Epithelial cell of esophagus (primary cell): ENCODE measurements around the gene ARHGEF33.
"Not testable (repeated sequence)": the region's sequence is repeated elsewhere in the genome, so short reads cannot be mapped to it uniquely, and the experiment has no call there.

ENCODE experiments used
- DNase-seq: peaks from one replicate; pipeline ENCODE4 v3.0.0; 2010; ENCODE audit warnings: low read depth
- H3K4me3 ChIP-seq: 2 replicates; pipeline ENCODE4 v1.5.1; 2011; ENCODE audit warnings: mild to moderate bottlenecking, low read length, control low read depth
- CTCF ChIP-seq: IDR thresholded peaks from 2 replicates; pipeline ENCODE4 v1.5.1; 2011; ENCODE audit warnings: low read depth, mild to moderate bottlenecking, low read length, control low read depth, inconsistent platforms; ENCODE audit not compliant: insufficient read depth; ENCODE audit errors: missing control alignments

ARHGEF33 gene

GRCh38 chr2:38930600-38930999, 40.9 kb downstream of the ARHGEF33 start:
- no peak overlapping the region for H3K4me3 ChIP-seq
- no peak for DNase-seq
- no peak for TF ChIP-seq CTCF

GRCh38 chr2:38932586-38932985, 42.9 kb downstream of the ARHGEF33 start:
- no peak overlapping the region for H3K4me3 ChIP-seq
- no peak for TF ChIP-seq CTCF
- no peak for DNase-seq

GRCh38 chr2:38933653-38934052, 44.0 kb downstream of the ARHGEF33 start:
- no peak for TF ChIP-seq CTCF
- no peak for DNase-seq
- no peak overlapping the region for H3K4me3 ChIP-seq

DNA sequence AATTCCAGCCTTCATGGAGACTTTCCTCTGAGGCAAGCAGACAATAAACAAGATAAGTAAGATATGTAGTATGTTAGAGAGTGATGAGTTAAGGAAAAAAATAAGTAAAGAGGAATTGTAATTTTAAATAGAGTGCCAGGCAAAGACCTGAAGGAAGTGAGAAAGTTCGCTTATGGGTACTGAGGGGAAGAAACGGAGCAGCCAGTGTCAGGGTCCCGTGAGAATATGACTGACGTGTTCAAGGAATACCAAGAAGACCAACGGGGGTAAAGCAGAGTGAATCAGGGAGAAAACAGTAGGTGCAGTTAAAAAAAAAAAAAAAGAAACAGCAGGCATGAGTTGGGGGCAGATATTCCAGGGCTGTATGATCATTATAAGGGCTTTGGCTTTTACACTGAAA, 45.1 kb downstream of the ARHGEF33 start:
- TF ChIP-seq CTCF = no peak
- no peak overlapping the region for H3K4me3 ChIP-seq
- DNase-seq = no peak

DNA sequence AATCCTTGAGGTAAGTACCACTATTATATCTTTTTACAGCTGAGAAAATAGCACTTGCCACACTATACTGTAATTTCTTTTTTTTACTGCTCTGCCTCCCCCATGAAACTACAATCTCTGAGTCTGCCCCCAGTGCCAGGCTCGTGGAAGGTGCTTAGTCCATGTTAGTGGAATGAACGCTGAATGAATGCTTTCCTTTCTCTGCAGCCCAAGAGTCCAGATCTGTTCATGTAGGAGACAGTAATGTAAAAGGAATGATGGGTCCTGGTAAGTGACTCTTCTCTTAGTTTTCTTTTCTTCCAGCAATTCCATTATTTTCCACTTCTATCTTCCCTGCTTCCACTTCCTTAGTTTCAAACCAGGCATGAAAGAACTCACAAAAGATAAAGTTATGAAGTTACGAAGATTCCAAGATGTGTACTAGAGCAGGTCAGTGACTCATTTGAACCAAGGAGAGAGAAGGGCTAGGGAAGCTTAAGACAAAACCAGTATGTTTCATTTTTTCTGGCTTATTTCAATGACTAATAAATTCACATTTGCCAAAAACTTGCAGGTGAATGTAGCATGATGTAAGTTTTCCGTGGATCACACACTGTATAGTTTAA, 46.0 kb downstream of the ARHGEF33 start:
- H3K4me3 ChIP-seq = no peak overlapping the region
- peak; percentile 66 for DNase-seq
- TF ChIP-seq CTCF = no peak

- not testable (repeated sequence) for H3K4me3 ChIP-seq, DNase-seq
These were observed 46.8 kb downstream of the ARHGEF33 start for GRCh38 chr2:38936516-38936915.

GRCh38 chr2:38937548-38937947, 47.9 kb downstream of the ARHGEF33 start:
- H3K4me3 ChIP-seq = no peak overlapping the region
- TF ChIP-seq CTCF = no peak
- DNase-seq = no peak

GRCh38 chr2:38940746-38941145, 51.1 kb downstream of the ARHGEF33 start:
- no peak for TF ChIP-seq CTCF
- no peak for DNase-seq

More at GRCh38 chr2:38940746-38941145, 51.1 kb downstream of the ARHGEF33 start:
- H3K4me3 ChIP-seq = no peak overlapping the region
